B cell (primary cell): Measurements from ENCODE around the gene TTC39B. TPM values are rescaled to one million over a fixed set of nuclear protein-coding genes. Genes with fewer than 3 reads are reported as not detected.

ENCODE experiments used
- ATAC-seq: fragments of 200-7000 bp; cut with Tn5 transposase; one replicate; pipeline ENCODE4 v1.10.0; 2021; ENCODE audit warnings: low read depth, mild to moderate bottlenecking, moderate number of reproducible peaks, moderate library complexity
- CTCF ChIA-PET: fragments of 350-600 bp; sonication (Branson Sonifier 250); formaldehyde crosslinking; loops from one replicate; lab custom pipeline; 2021; ENCODE audit warnings: antibody characterized with exemption, inconsistent platforms; lab: Charles Lee
- POLR2A ChIA-PET: fragments of 350-600 bp; sonication (Branson Sonifier 250); formaldehyde crosslinking; loops from one replicate; lab custom pipeline; 2021; ENCODE audit warnings: antibody characterized with exemption; lab: Charles Lee
- DNase-seq: peaks from one replicate; pipeline ENCODE4 v3.0.0; 2013
- H2AFZ ChIP-seq: 2 replicates; pipeline ENCODE4 v1.6.1; 2012; ENCODE audit warnings: mild to moderate bottlenecking, low read depth, low read length; ENCODE audit not compliant: insufficient read depth, poor library complexity, severe bottlenecking
- H3K27ac ChIP-seq, 2 donors: 1 replicate in 1 of 2; 2 replicates in 1 of 2; pipeline ENCODE4 v1.5.1; 2012 to 2013; ENCODE audit warnings: low read length in 2 of 2, mild to moderate bottlenecking in 2 of 2, moderate library complexity in 1 of 2
- H3K27me3 ChIP-seq, 4 experiments: fragments of 200-600 bp in 1 of 4; sonication (generic) in 1 of 4; replicated peaks in 1 of 4; 1 replicate in 2 of 4; 2 replicates in 2 of 4; pipeline versions ENCODE4 v1.6.1 to v1.7.0; 2013 to 2016; ENCODE audit warnings: low read length in 3 of 4, mild to moderate bottlenecking in 2 of 4, mixed read lengths in 1 of 4, moderate library complexity in 1 of 4; ENCODE audit not compliant: insufficient read depth in 4 of 4, control insufficient read depth in 3 of 4; ENCODE audit errors: control extremely low read depth in 1 of 4
- H3K36me3 ChIP-seq, 2 experiments: replicated peaks in 1 of 2; 1 replicate in 1 of 2; 2 replicates in 1 of 2; pipeline versions ENCODE4 v1.6.1 to v1.7.1; 2013; ENCODE audit warnings: low read length in 1 of 2; ENCODE audit not compliant: insufficient read depth in 2 of 2, control insufficient read depth in 1 of 2; ENCODE audit errors: control extremely low read depth in 1 of 2, extremely low read depth in 1 of 2
- H3K4me1 ChIP-seq, 2 donors: fragments of 200-600 bp in 1 of 2; sonication (generic) in 1 of 2; 1 replicate in 1 of 2; 2 replicates in 1 of 2; pipeline versions ENCODE4 v1.5.1 to v1.6.1; 2013 to 2017; ENCODE audit warnings: low read length in 2 of 2; ENCODE audit not compliant: control insufficient read depth in 2 of 2, insufficient read depth in 2 of 2
- H3K4me2 ChIP-seq: replicated peaks from 2 replicates; pipeline ENCODE3; 2012; ENCODE audit warnings: mild to moderate bottlenecking, low read depth, low read length; ENCODE audit not compliant: poor library complexity, severe bottlenecking
- H3K4me3 ChIP-seq, 5 experiments: fragments of 200-600 bp in 1 of 5; sonication (generic) in 1 of 5; 1 replicate in 3 of 5; 2 replicates in 2 of 5; pipeline versions ENCODE4 v1.5.1 to v1.7.0; 2011 to 2016; ENCODE audit warnings: low read length in 4 of 5, mild to moderate bottlenecking in 4 of 5, low read depth in 2 of 5, control low read depth in 1 of 5, moderate library complexity in 1 of 5; ENCODE audit not compliant: insufficient read depth in 1 of 5; ENCODE audit errors: control extremely low read depth in 1 of 5, extremely low read depth in 1 of 5
- H3K79me2 ChIP-seq: fragments of 200-600 bp; sonication (generic); one replicate; pipeline ENCODE4 v1.6.0; 2016; ENCODE audit warnings: low read length; ENCODE audit not compliant: control insufficient read depth, insufficient read depth
- H3K9ac ChIP-seq: fragments of 200-600 bp; sonication (generic); 2 replicates; pipeline ENCODE4 v1.6.1; 2017; ENCODE audit warnings: mild to moderate bottlenecking, low read length, moderate library complexity
- H3K9me3 ChIP-seq, 3 donors: one replicate each; pipeline versions ENCODE4 v1.6.1 to v1.7.1; 2013; ENCODE audit warnings: low read length in 2 of 3; ENCODE audit not compliant: control insufficient read depth in 2 of 3, insufficient read depth in 1 of 3; ENCODE audit errors: control extremely low read depth in 1 of 3
- H4K20me1 ChIP-seq: 2 replicates; pipeline ENCODE4 v1.6.0; 2012; ENCODE audit warnings: mild to moderate bottlenecking, low read length; ENCODE audit not compliant: insufficient read depth, control insufficient read depth, poor library complexity, severe bottlenecking
- H3K27ac Mint-ChIP-seq: one replicate; pipeline ENCODE4 v1.8.0; 2021; ENCODE audit warnings: mixed read lengths
- H3K27me3 Mint-ChIP-seq: one replicate; pipeline ENCODE4 v1.8.0; 2021; ENCODE audit warnings: mixed read lengths
- H3K4me1 Mint-ChIP-seq: one replicate; pipeline ENCODE4 v1.8.0; 2021; ENCODE audit warnings: mixed read lengths
- H3K4me3 Mint-ChIP-seq: one replicate; pipeline ENCODE4 v1.8.0; 2021; ENCODE audit warnings: mixed read lengths
- H3K9me3 Mint-ChIP-seq: one replicate; pipeline ENCODE4 v1.8.0; 2022; ENCODE audit warnings: mixed read lengths; ENCODE audit not compliant: insufficient read depth
- CTCF ChIP-seq: fragments of 200-600 bp; IDR thresholded peaks from one replicate; pipeline ENCODE4 v1.8.0; 2022; ENCODE audit warnings: antibody characterized with exemption, mild to moderate bottlenecking
- EZH2 ChIP-seq: IDR thresholded peaks from 2 replicates; pipeline ENCODE4 v1.6.1; 2012; ENCODE audit warnings: borderline replicate concordance, low read depth, mild to moderate bottlenecking, moderate library complexity, low read length; ENCODE audit not compliant: insufficient read depth, poor library complexity, severe bottlenecking
- WGBS: methylation state at CpG from one replicate; pipeline ENCODE4 v1.1.5; 2013; ENCODE audit warnings: missing lambda C conversion rate; ENCODE audit not compliant: insufficient coverage; 5-methylcytosine and 5-hydroxymethylcytosine counted together
- intact Hi-C: fragments of 100-400 bp; cut with micrococcal nuclease; formaldehyde crosslinking; loops from one replicate; pipeline ENCODE4 v1.10.0; 2022
- polyA plus RNA-seq: library from polyadenylated mRNA; depleted of rRNA; stranded (reverse); fragments of >200 nt; gene quantifications from 2 replicates; pipeline ENCODE4 v1.2.3, GENCODE V29; 2012
- total RNA-seq, 2 donors: library from RNA; stranded (reverse); fragments of 120-200 nt in 1 of 2; gene quantifications; 1 replicate in 1 of 2; 2 replicates in 1 of 2; pipeline versions ENCODE4 v1.2.3 to v1.2.4, GENCODE V29; 2013 to 2022

The TTC39B gene
- total and polyA plus RNA-seq, 2 donors (not counting 1 experiment from before 2014, with no cell fraction given), result 2.0 to 3.6 TPM

GRCh38 chr9:15136646-15137045, 170.4 kb downstream of the TTC39B start:
- no peaks in the 10 kb centered on the region for H3K27me3 ChIP-seq
- Mint-ChIP-seq H3K9me3 (no peaks in the 10 kb centered on the region), H3K27ac (no peak overlapping the region), H3K27me3 (peaks cover 7% of the 10 kb centered on the region), H3K4me3 (no peak overlapping the region), H3K4me1 (no peaks in the 10 kb centered on the region)
- ATAC-seq, result no peak
- no peaks in the 10 kb centered on the region for H4K20me1 ChIP-seq
- 100% methylated on average over 1 of the region's 5 CpGs for WGBS
- TF ChIP-seq EZH2, result no peak
- TF ChIP-seq CTCF, result no peak
- H3K36me3 ChIP-seq, result no peaks in the 10 kb centered on the region
- no peak for DNase-seq
- POLR2A ChIA-PET, result no interaction called here
- no peak overlapping the region for H2AFZ ChIP-seq
- intact Hi-C loops, result no loop called here
- no peak overlapping the region for H3K4me3 ChIP-seq
- H3K9ac ChIP-seq, result no peak overlapping the region
- CTCF ChIA-PET, result interaction anchor here (2.1 kb wide), 1 partner anchor 17 kb away, joined by 5 read pairs; no protein-coding TSS in a partner anchor
- no peak overlapping the region for H3K27ac ChIP-seq
- no peaks in the 10 kb centered on the region for H3K9me3 ChIP-seq
- no peak overlapping the region for H3K4me2 ChIP-seq
- peaks cover 0 to 3% of the 10 kb centered on the region in 2 donors for H3K4me1 ChIP-seq
- H3K79me2 ChIP-seq, result no peaks in the 10 kb centered on the region

DNA sequence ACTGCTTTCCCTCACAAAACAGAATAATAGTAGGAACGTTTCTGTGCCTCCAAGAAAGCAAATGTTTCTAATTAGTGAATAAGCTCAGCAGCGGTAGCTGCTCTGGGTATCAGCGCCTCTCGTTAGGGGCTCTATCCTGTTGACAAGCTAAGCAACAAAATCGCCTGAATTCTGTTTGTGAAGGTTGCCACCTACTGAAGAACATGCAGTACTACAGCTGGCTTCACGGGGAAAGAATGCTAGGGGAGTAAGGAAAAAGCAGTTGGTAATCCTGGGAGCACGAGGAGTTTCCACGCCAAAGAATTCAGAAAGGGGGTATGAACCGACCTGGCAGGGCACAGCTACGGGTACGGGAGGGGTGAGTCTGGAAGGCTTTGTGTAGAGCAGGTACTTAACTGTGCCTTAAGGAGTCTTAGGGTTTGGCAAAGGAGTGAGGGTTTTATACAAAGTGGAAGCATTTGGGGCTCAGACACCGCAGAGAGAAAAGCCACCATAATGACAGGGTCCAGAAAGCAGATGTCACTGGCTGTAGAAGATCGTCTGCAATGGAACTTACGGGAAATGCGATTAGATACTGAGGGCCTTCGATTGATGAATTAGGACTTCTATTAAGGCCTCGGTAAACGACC, 171.7 kb downstream of the TTC39B start:
- 30% methylated on average over 15 of the region's 18 CpGs for WGBS
- no peaks in the 10 kb centered on the region for H3K9me3 ChIP-seq
- peak overlapping the region; percentile 18 for H2AFZ ChIP-seq
- Mint-ChIP-seq H3K4me3 (no peak overlapping the region), H3K27ac (no peak overlapping the region), H3K4me1 (no peaks in the 10 kb centered on the region), H3K9me3 (no peaks in the 10 kb centered on the region), H3K27me3 (peaks cover 4% of the 10 kb centered on the region)
- no peaks in the 10 kb centered on the region for H4K20me1 ChIP-seq
- peak; percentile 25 for DNase-seq
- no peaks in the 10 kb centered on the region for H3K27me3 ChIP-seq
- CTCF ChIA-PET, result interaction anchor here (0.6 to 2.1 kb wide), 9 partner anchors 13 to 1538 kb away, joined by 3 to 7 read pairs (median 4); no protein-coding TSS in a partner anchor
- no peaks in the 10 kb centered on the region for H3K79me2 ChIP-seq
- peak; percentile 75 for TF ChIP-seq CTCF
- TF ChIP-seq EZH2, result no peak
- peak overlapping the region; percentile 6 for H3K4me2 ChIP-seq
- intact Hi-C loops, result no loop called here
- H3K27ac ChIP-seq, result no peak overlapping the region
- no peak overlapping the region for H3K4me3 ChIP-seq
- peaks cover 0 to 3% of the 10 kb centered on the region in 2 donors for H3K4me1 ChIP-seq
- no peak overlapping the region for H3K9ac ChIP-seq
- no peaks in the 10 kb centered on the region for H3K36me3 ChIP-seq
- ATAC-seq, result no peak
- POLR2A ChIA-PET, result no interaction called here
